Kidney (tissue), 22 donors: ENCODE results near the gene ZNF134. TPM values are rescaled to one million over a fixed set of nuclear protein-coding genes. Genes with fewer than 3 reads are reported as not detected.

Source experiments
- DNase-seq, 5 donors: peaks; one replicate each; pipeline ENCODE4 v3.0.0-alpha.2; 2013 to 2020
- FAIRE-seq: peaks from 2 replicates; lab custom pipeline; 2012; peaks lifted over from hg19 to GRCh38; lab: Jason Lieb, UNC
- H3K27ac ChIP-seq, 2 donors: one replicate each; pipeline ENCODE4 v1.7.0; 2013; ENCODE audit warnings: low read depth in 2 of 2, low read length in 2 of 2, inconsistent platforms in 1 of 2
- H3K27me3 ChIP-seq: one replicate; pipeline ENCODE4 v1.7.1; 2013; ENCODE audit warnings: low read length, inconsistent platforms; ENCODE audit not compliant: control insufficient read depth, insufficient read depth
- H3K36me3 ChIP-seq, 3 donors: one replicate each; pipeline versions ENCODE4 v1.7.0 to v1.7.1; 2013; ENCODE audit warnings: low read length in 3 of 3, control low read depth in 1 of 3, inconsistent platforms in 1 of 3; ENCODE audit not compliant: insufficient read depth in 3 of 3, control insufficient read depth in 2 of 3
- H3K4me1 ChIP-seq, 3 donors: one replicate each; pipeline versions ENCODE4 v1.7.0 to v1.7.1; 2013; ENCODE audit warnings: low read length in 3 of 3, inconsistent platforms in 1 of 3, low read depth in 1 of 3; ENCODE audit not compliant: control insufficient read depth in 2 of 3, insufficient read depth in 2 of 3
- H3K4me3 ChIP-seq, 3 donors: one replicate each; pipeline versions ENCODE4 v1.7.0 to v1.8.1; 2013; ENCODE audit warnings: low read length in 3 of 3, control low read depth in 1 of 3, inconsistent platforms in 1 of 3
- H3K9ac ChIP-seq, 3 donors: one replicate each; pipeline versions ENCODE4 v1.7.0 to v1.7.1; 2013; ENCODE audit warnings: low read length in 3 of 3, control low read depth in 1 of 3, inconsistent platforms in 1 of 3
- H3K9me3 ChIP-seq, 3 donors: one replicate each; pipeline versions ENCODE4 v1.7.0 to v1.7.1; 2013; ENCODE audit warnings: low read length in 3 of 3, control low read depth in 1 of 3, inconsistent platforms in 1 of 3; ENCODE audit not compliant: control insufficient read depth in 2 of 3, insufficient read depth in 1 of 3
- intact Hi-C: fragments of 100-400 bp; cut with DNase I; formaldehyde crosslinking; loops from one replicate; pipeline ENCODE4 v1.11.1; 2022
- long read RNA-seq, 10 donors: library from polyadenylated mRNA in 1 of 10; unstranded in 1 of 10; transcript quantifications; one replicate each; pipeline ENCODE4 v2.0.0 and lab custom pipeline, GENCODE V29; 2021 to 2026
- polyA plus RNA-seq: library from polyadenylated mRNA; stranded (reverse); fragments of 350-450 nt; fragmentation: Illumina TruSeq; extraction: RNeasy Lipid Tissue Mini Kit (QIAGEN cat#74804); gene quantifications from one replicate; pipeline ENCODE4 v1.2.3, GENCODE V29; 2014; ENCODE audit warnings: low read depth, low replicate concordance; ENCODE audit not compliant: insufficient read depth
- total RNA-seq: library from RNA; stranded (reverse); fragmentation: NEBNext Ultra II Directional; extraction: Animal tissue kit (Norgen Biotek cat#: 25700); gene quantifications from one replicate; pipeline ENCODE4 v1.2.1, GENCODE V29; 2021
- TF ChIP-seq, protein P1 (sequence below): IDR thresholded peaks from 3 replicates; pipeline ENCODE4 v1.5.1; 2012; ENCODE audit warnings: mild to moderate bottlenecking, moderate library complexity, borderline replicate concordance; ENCODE audit not compliant: insufficient read depth; ENCODE audit errors: extremely low read depth
- donor health status: control.
- donor health status: control.
- donor health status: control.
- donor health status: control.
- donor health status: control.
- donor health status: DM: yes; HTN: yes; CAD: no.
- donor health status: Normal renal cell carcinoma (clear cell type).

ZNF134 gene
- total RNA-seq (25.4 TPM), polyA plus RNA-seq (5.8 TPM)
- long read RNA-seq, donor 1, full-length matches to known transcripts: 3 of 3 reads
- long read RNA-seq, donor 1, partial matches to known transcripts: 0 of 3 reads
- long read RNA-seq, donor 1, other reads (novel, unspliced or antisense): 0 of 3 reads
- long read RNA-seq, donor 2, full-length matches to known transcripts: 7 of 7 reads
- long read RNA-seq, donor 2, partial matches to known transcripts: 0 of 7 reads
- long read RNA-seq, donor 2, other reads (novel, unspliced or antisense): 0 of 7 reads
- long read RNA-seq, donor 3, full-length matches to known transcripts: 8 of 8 reads
- long read RNA-seq, donor 3, partial matches to known transcripts: 0 of 8 reads
- long read RNA-seq, donor 3, other reads (novel, unspliced or antisense): 0 of 8 reads
- long read RNA-seq, donor 4, full-length matches to known transcripts: 11 of 11 reads
- long read RNA-seq, donor 4, partial matches to known transcripts: 0 of 11 reads
- long read RNA-seq, donor 4, other reads (novel, unspliced or antisense): 0 of 11 reads
- long read RNA-seq, donor 5: 0 reads
- long read RNA-seq, donor 6, partial matches to known transcripts: 0 of 1 reads
- long read RNA-seq, donor 6, other reads (novel, unspliced or antisense): 0 of 1 reads
- long read RNA-seq, donor 7, full-length matches to known transcripts: 27 of 29 reads
- long read RNA-seq, donor 7, partial matches to known transcripts: 0 of 29 reads
- long read RNA-seq, donor 7, other reads (novel, unspliced or antisense): 2 of 29 reads
- long read RNA-seq, donor 8, full-length matches to known transcripts: 9 of 9 reads
- long read RNA-seq, donor 8, partial matches to known transcripts: 0 of 9 reads
- long read RNA-seq, donor 8, other reads (novel, unspliced or antisense): 0 of 9 reads
- long read RNA-seq, donor 9, full-length matches to known transcripts: 2 of 2 reads
- long read RNA-seq, donor 9, partial matches to known transcripts: 0 of 2 reads
- long read RNA-seq, donor 9, other reads (novel, unspliced or antisense): 0 of 2 reads
- long read RNA-seq, donor 10, full-length matches to known transcripts: 4 of 4 reads
- long read RNA-seq, donor 10, partial matches to known transcripts: 0 of 4 reads
- long read RNA-seq, donor 10, other reads (novel, unspliced or antisense): 0 of 4 reads

DNA sequence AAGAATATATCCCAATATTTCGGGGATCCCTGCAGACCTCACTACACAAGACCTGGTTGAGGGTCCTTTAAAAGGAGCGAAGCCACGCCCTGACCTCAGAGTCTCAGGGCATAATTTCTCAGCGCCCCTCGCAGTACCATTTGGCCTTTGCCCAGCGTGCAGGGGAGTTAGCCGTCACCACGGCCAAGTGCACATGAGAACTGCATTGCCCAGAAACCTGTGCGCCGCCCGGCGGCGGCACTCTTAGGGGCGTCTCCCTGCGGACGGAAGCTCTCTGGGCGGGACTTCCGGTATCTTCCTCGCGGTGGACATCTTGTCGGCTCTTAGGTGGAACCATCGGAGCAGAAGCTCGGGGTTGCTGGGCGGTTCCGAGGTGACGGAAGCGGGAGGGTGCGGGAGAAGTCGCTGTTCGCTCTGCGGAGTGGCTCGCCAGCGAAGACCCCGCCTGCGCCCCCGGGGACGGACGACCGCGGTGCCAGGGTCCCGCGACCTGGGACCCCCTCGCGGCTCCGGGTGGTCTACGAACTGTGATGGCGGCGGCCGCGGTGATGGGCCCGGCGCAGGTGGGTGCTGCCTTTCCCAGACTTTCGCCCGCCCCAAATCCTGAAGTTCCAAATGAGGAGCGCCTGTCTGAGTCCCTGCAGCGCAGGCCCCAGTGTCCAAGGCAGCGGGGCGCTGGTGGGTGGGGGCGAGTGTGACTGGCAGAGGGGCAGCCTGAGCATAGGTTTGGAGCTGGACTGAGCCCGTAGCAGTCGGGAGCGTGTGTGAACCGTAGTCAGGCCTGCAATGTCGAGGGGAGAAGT lies at the start of gene ZNF134:
Gene ZNF134 (plus strand): TSS at position 302 of the 803 bp plus-strand sequence. CDS start 5,227 bp downstream, outside the sequence.
- H3K4me3 ChIP-seq: peak within 1 kb of the TSS; percentile 95 to 96 (median 95)
- intact Hi-C loops: no loop called here
- DNase-seq (peak; percentile 94 to 98 (median 96)), FAIRE-seq (no peak)
- H3K36me3 ChIP-seq: peaks cover 29 to 38% (median 34%) of the 10 kb centered on the region in 3 donors
- TF ChIP-seq, protein P1, sequence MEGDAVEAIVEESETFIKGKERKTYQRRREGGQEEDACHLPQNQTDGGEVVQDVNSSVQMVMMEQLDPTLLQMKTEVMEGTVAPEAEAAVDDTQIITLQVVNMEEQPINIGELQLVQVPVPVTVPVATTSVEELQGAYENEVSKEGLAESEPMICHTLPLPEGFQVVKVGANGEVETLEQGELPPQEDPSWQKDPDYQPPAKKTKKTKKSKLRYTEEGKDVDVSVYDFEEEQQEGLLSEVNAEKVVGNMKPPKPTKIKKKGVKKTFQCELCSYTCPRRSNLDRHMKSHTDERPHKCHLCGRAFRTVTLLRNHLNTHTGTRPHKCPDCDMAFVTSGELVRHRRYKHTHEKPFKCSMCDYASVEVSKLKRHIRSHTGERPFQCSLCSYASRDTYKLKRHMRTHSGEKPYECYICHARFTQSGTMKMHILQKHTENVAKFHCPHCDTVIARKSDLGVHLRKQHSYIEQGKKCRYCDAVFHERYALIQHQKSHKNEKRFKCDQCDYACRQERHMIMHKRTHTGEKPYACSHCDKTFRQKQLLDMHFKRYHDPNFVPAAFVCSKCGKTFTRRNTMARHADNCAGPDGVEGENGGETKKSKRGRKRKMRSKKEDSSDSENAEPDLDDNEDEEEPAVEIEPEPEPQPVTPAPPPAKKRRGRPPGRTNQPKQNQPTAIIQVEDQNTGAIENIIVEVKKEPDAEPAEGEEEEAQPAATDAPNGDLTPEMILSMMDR: peak; percentile 9
- peaks cover 0 to 5% (median 0%) of the 10 kb centered on the region in 3 donors for H3K4me1 ChIP-seq
- H3K27me3 ChIP-seq: no peaks in the 10 kb centered on the region
- peak within 1 kb of the TSS in 1 of 2 donors; percentile 17 for H3K27ac ChIP-seq
- H3K9me3 ChIP-seq: peaks cover 19 to 44% (median 28%) of the 10 kb centered on the region in 3 donors
- H3K9ac ChIP-seq: peak within 1 kb of the TSS; percentile 70 to 87 (median 74)

DNA sequence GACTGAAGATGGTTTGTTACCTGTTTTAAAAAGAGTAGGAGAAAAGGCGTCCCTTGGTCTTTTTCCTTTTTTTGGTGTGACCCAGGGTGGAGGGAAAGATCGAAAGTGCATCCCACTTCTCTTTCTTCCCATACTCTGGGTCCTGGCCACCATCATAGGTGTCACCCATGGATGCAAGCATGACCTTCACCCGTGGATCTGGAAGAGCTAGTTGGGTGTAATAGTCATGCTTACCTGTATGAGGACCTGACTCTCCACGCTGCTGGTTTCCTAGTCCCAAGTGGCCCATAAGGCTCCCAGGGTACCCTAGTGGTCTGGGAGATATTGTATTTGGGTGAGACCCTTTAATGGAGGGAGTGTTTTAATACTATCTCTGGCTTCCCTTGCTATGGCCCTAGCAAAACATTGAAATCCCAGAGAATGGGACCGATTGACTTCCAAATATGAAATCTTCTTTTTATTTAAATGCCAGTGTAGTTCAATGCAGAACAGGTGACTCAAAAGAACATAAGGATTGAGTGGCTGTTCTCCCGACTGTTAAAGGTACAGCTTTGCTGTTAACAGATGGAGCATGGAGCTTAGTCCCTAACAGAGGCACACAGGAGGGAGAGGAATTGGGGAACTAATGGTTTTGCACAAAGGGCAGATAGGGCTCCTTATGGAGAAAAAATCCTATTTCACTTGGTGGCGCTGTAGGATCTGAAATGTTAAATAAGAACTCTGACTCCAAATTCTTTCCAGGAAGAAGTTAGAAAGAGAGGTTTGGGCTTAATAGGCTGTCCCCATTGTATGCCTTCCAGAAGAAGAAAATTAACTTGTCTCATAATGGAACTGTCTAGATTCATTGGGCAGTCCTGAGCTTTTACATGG lies 47.4 kb upstream of the ZNF134 start:
- TF ChIP-seq, protein P1: no peak
- Histone ChIP-seq H3K4me3 (peak overlapping the region in 1 of 3 donors; percentile 10), H3K36me3 (peaks cover 0 to 3% (median under 1%) of the 10 kb centered on the region in 3 donors), H3K9me3 (peaks cover 0 to 68% (median 40%) of the 10 kb centered on the region in 3 donors), H3K4me1 (no peaks in the 10 kb centered on the region), H3K9ac (no peak overlapping the region), H3K27ac (no peak overlapping the region), H3K27me3 (no peaks in the 10 kb centered on the region)
- FAIRE-seq: no peak
- intact Hi-C loops: no loop called here
- peak in 1 of 5 donors; percentile 30 for DNase-seq
